Myocyte (in vitro differentiated cells): ENCODE results near the gene RNF222. TPM values are rescaled to one million over a fixed set of nuclear protein-coding genes. Genes with fewer than 3 reads are reported as not detected.
"Not testable (repeated sequence)": the region's sequence is repeated elsewhere in the genome, so short reads cannot be mapped to it uniquely, and the experiment has no call there.

Experiments
- DNase-seq: peaks from one replicate; pipeline ENCODE4 v3.0.0-alpha.2; 2012; ENCODE audit warnings: low read depth
- total RNA-seq: library from RNA; depleted of rRNA; stranded (reverse); fragments of >200 nt; gene quantifications from 2 replicates; pipeline ENCODE4 v1.2.3, GENCODE V29; 2014

The RNF222 gene
- total RNA-seq, 1 donor from 2014 or later: not detected

- no peak for DNase-seq
Measured at GRCh38 chr17:8382052-8382879, 15.4 kb downstream of the RNF222 start.

GRCh38 chr17:8380049-8380448, 17.6 kb downstream of the RNF222 start:
- no peak for DNase-seq

- not testable (repeated sequence) for DNase-seq
Measured at GRCh38 chr17:8378117-8378516, 19.5 kb downstream of the RNF222 start.

- DNase-seq: no peak
Measured at GRCh38 chr17:8377422-8377821, 20.2 kb downstream of the RNF222 start.

GRCh38 chr17:8376271-8377067, 21.2 kb downstream of the RNF222 start, which contains the start of gene KRABD2:
TSS of gene KRABD2 (minus strand) at chr17:8376704.
- peak; percentile 92 for DNase-seq

GRCh38 chr17:8375738-8376259, 21.8 kb downstream of the RNF222 start:
- DNase-seq: no peak

- not testable (repeated sequence) for DNase-seq
Measured at GRCh38 chr17:8373856-8374255, 23.8 kb downstream of the RNF222 start.

GRCh38 chr17:8372422-8372821, 25.2 kb downstream of the RNF222 start:
- DNase-seq: no peak

- peak; percentile 83 for DNase-seq
Measured at GRCh38 chr17:8371786-8372185, 25.8 kb downstream of the RNF222 start.

GRCh38 chr17:8369944-8370343, 27.7 kb downstream of the RNF222 start:
- no peak for DNase-seq

- DNase-seq: no peak
Measured at GRCh38 chr17:8368193-8368592, 29.4 kb downstream of the RNF222 start.

- no peak for DNase-seq
Measured at GRCh38 chr17:8366231-8366630, 31.4 kb downstream of the RNF222 start.

GRCh38 chr17:8365143-8365542, 32.5 kb downstream of the RNF222 start:
- no peak for DNase-seq

GRCh38 chr17:8362651-8363332, 34.8 kb downstream of the RNF222 start:
- DNase-seq: peak; percentile 49

- DNase-seq: no peak
Measured at GRCh38 chr17:8360751-8361150, 36.9 kb downstream of the RNF222 start.

- no peak for DNase-seq
Measured at GRCh38 chr17:8360260-8360659, 37.4 kb downstream of the RNF222 start.

- peak; percentile 65 for DNase-seq
Measured at GRCh38 chr17:8359769-8360168, 37.9 kb downstream of the RNF222 start.

- no peak for DNase-seq
Measured at GRCh38 chr17:8357910-8358309, 39.7 kb downstream of the RNF222 start.

GRCh38 chr17:8354236-8354635, 43.4 kb downstream of the RNF222 start:
- no peak for DNase-seq

GRCh38 chr17:8353736-8354135, 43.9 kb downstream of the RNF222 start:
- no peak for DNase-seq

- DNase-seq: no peak
Measured at GRCh38 chr17:8350339-8350738, 47.3 kb downstream of the RNF222 start.
